Measurements from ENCODE around the gene RBM19. TPM values are rescaled to one million over a fixed set of nuclear protein-coding genes. Genes with fewer than 3 reads are reported as not detected.

Gene RBM19
- total and polyA plus RNA-seq, 2 of the 4 experiments (the other 2 are of a cell fraction): 18.7 to 19.2 TPM

DNA sequence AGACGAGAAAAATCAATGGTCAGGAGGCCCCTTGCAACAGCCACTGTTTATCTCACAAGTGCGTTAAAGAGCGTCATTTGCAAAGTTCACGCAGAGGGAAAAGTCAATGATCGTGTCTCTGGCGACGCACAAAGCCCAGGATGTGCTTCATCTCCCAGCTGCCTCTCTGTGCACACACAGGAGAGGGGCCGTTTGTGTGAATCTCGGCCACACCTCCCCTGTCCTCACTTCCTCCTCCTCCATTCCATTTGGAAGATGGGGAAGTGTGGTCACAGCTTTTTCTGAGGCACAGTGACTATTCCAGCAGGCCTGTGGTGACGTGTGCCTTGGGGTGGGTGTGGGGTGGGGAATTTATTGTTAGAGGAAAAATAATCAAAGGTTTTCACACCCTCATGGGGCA is 90.4 kb downstream of the RBM19 start:
- Histone ChIP-seq H3K4me2 (ENCODE audit: low read depth, low read length) (peak overlapping the region; percentile 55), H3K18ac (ENCODE audit: low read depth, low read length) (peak overlapping the region; percentile 72; the same call in 1 of the 2 replicates), H4K91ac (ENCODE audit: insufficient read depth, low read depth, low read length) (peak overlapping the region; percentile 63), H2AK5ac (ENCODE audit: low read depth, low read length) (no peak overlapping the region), H3K9me3 (ENCODE audit: control insufficient read depth, insufficient read depth, low read length) (no peaks in the 10 kb centered on the region), H3K14ac (replicated peaks; ENCODE audit: low read depth, low read length) (peak overlapping the region; percentile 56; the same call in 1 of the 2 replicates), H3K56ac (ENCODE audit: extremely low read depth, insufficient read depth, low read length) (peak overlapping the region; percentile 52; the same call in 1 of the 2 replicates), H3K9me1 (ENCODE audit: insufficient read depth, low read length) (peaks cover 23% of the 10 kb centered on the region), H2BK120ac (ENCODE audit: low read depth, low read length) (peak overlapping the region; percentile 73), H4K20me1 (ENCODE audit: insufficient read depth, low read length) (0 out of 2 replicates have a peak, but pooled peaks cover 4% of the 10 kb centered on the region), H2AFZ (replicated peaks; ENCODE audit: low read length, poor library complexity) (peak overlapping the region; percentile 75), H3K4me3 (ENCODE audit: insufficient read depth, low read depth, low read length) (no peak overlapping the region), H2BK20ac (ENCODE audit: low read depth, low read length) (peak overlapping the region; percentile 35), H2BK5ac (ENCODE audit: low read depth, low read length, poor library complexity, severe bottlenecking) (peak overlapping the region; percentile 77), H2AK9ac (replicated peaks; ENCODE audit: low read depth, low read length, poor library complexity) (no peak overlapping the region), H3K23ac (ENCODE audit: low read depth, low read length) (peak overlapping the region; percentile 76), H2BK15ac (ENCODE audit: low read depth, low read length) (peak overlapping the region; percentile 6; the same call in 1 of the 3 replicates), H4K5ac (ENCODE audit: low read depth, low read length) (peak overlapping the region; percentile 42; the same call in 1 of the 2 replicates), H3K79me1 (ENCODE audit: low read depth in 1 of 2, low read length in 2 of 2) (no peaks in the 10 kb centered on the region), H3K27me3 (ENCODE audit: control insufficient read depth, insufficient read depth, low read length) (no peaks in the 10 kb centered on the region), H4K8ac (ENCODE audit: low read depth in 2 of 2, low read length in 2 of 2) (peak overlapping the region; percentile 21 to 84; a peak in 3 of 4 replicates), H3K4me1 (ENCODE audit: control insufficient read depth, insufficient read depth, low read length) (peaks cover 19% of the 10 kb centered on the region), H3K9ac (ENCODE audit: low read depth, low read length) (peak overlapping the region; percentile 13), H3K27ac (ENCODE audit: insufficient read depth, low read length) (peak overlapping the region; percentile 51), H3K36me3 (ENCODE audit: control insufficient read depth, insufficient read depth, low read length) (no peaks in the 10 kb centered on the region), H3K4ac (ENCODE audit: low read depth, low read length) (peak overlapping the region; percentile 57)
- DNase-seq (peak; percentile 78), ATAC-seq (ENCODE audit: low read depth) (peak; percentile 70)
- ChIA-PET CTCF (no interaction called here), POLR2A (ENCODE audit: unreplicated experiment) (no interaction called here)
- dilution Hi-C loops (cut with HindIII; ENCODE audit: low sequenced_read_pairs, unreplicated experiment) (no loop called here), intact Hi-C loops (cut with micrococcal nuclease) (no loop called here), in situ Hi-C loops (cut with MboI; ENCODE audit: low sequenced_read_pairs) (no loop called here)
- TF ChIP-seq FOS (IDR thresholded peaks at IDR 0.05; ENCODE audit: low read depth, low read length) (no peak), POLR2A (IDR thresholded peaks at IDR 0.05; ENCODE audit: low read depth, low read length) (no peak), RAD21 (IDR thresholded peaks at IDR 0.05; ENCODE audit: low read length) (no peak), BHLHE40 (IDR thresholded peaks at IDR 0.05; ENCODE audit: low read depth, low read length) (no peak), RCOR1 (IDR thresholded peaks at IDR 0.05; ENCODE audit: insufficient replicate concordance, low read length) (no peak), CHD1 (IDR thresholded peaks at IDR 0.05; ENCODE audit: low read depth, low read length) (no peak), MAZ (IDR thresholded peaks at IDR 0.05; ENCODE audit: borderline replicate concordance, low read depth, low read length) (no peak), MAFK (IDR thresholded peaks at IDR 0.05; ENCODE audit: low read depth, low read length) (no peak), RFX5 (IDR thresholded peaks at IDR 0.05; ENCODE audit: low read depth, low read length) (no peak), SMC3 (IDR thresholded peaks at IDR 0.05; ENCODE audit: low read depth, low read length) (no peak)
- TF ChIP-seq, protein P1, sequence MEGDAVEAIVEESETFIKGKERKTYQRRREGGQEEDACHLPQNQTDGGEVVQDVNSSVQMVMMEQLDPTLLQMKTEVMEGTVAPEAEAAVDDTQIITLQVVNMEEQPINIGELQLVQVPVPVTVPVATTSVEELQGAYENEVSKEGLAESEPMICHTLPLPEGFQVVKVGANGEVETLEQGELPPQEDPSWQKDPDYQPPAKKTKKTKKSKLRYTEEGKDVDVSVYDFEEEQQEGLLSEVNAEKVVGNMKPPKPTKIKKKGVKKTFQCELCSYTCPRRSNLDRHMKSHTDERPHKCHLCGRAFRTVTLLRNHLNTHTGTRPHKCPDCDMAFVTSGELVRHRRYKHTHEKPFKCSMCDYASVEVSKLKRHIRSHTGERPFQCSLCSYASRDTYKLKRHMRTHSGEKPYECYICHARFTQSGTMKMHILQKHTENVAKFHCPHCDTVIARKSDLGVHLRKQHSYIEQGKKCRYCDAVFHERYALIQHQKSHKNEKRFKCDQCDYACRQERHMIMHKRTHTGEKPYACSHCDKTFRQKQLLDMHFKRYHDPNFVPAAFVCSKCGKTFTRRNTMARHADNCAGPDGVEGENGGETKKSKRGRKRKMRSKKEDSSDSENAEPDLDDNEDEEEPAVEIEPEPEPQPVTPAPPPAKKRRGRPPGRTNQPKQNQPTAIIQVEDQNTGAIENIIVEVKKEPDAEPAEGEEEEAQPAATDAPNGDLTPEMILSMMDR (conservative IDR thresholded peaks at IDR 0.05; ENCODE audit: low read depth, low read length): no peak
- TF ChIP-seq, protein P2, sequence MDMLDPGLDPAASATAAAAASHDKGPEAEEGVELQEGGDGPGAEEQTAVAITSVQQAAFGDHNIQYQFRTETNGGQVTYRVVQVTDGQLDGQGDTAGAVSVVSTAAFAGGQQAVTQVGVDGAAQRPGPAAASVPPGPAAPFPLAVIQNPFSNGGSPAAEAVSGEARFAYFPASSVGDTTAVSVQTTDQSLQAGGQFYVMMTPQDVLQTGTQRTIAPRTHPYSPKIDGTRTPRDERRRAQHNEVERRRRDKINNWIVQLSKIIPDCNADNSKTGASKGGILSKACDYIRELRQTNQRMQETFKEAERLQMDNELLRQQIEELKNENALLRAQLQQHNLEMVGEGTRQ (IDR thresholded peaks at IDR 0.05; ENCODE audit: low read depth, low read length): no peak
- no TSS peak for BruUV-seq (replicated peaks)
- 17% methylated on average over 1 of the region's 10 CpGs; no CpG with 5 or more reads in 1 of the 2 experiments for WGBS, 2 experiments (ENCODE audit: extremely low coverage in 2 of 2, insufficient read length in 1 of 2)
